LNCaP clone FGC (cell line): ENCODE measurements around the gene DEPP1.

Source experiments
- DNase-seq: peaks from one replicate; pipeline ENCODE4 v3.0.0-alpha.2; 2011; ENCODE audit warnings: low read depth
- H3K4me3 ChIP-seq: 2 replicates; pipeline ENCODE4 v1.5.1; 2011; ENCODE audit warnings: mild to moderate bottlenecking, low read depth, low read length, control low read depth
- TF ChIP-seq, protein P1 (sequence below): IDR thresholded peaks from 2 replicates; pipeline ENCODE4 v1.5.1; 2012; ENCODE audit warnings: mild to moderate bottlenecking; ENCODE audit not compliant: control insufficient read depth, insufficient read depth; ENCODE audit errors: extremely low read depth

The DEPP1 gene

DNA sequence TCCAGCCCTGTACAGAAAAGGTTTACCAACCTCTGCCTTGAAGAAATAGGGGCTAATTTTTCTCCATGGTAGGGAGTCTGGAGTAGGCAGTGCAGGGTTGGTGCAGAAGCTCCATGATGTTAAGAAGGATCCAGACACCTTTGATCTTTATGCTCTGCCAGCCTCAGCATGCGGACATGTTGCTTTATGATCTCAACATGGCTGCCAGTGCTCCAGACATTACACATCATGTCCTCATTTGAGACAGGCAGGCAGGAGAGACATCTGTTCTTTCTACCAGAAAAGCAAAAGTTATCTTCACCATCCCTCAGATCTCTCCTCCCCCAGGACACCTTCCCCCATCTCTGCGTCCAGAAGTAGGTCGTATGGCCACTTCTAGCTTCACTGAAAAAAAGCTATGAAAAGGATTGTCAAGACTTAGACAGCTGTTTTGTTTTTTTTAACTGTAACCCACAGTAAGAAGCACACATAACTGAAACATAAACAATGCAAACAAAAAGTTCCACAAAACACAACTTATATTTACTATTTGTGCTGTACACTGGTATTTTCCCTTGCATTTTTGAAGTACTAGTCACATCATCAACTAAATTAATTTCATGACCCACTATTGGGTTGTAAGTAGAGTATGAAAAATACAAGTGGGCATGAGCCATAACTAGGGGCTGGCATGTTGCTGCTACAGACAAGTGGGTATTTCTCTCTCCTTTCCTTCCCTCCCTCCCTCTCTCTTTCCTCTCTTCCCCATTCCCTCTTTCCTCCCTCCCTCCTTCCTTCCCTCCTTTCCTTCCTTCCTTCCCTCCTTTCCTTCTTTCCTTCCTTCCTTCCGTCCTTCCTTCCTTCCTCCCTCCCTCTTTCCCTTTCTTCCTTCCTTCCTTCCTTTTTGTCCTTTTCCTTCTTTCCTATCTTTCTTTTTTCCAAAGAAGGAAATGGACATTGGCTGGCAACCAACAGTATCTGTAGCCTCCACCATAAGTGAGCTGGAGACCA is 21.6 kb downstream of the DEPP1 start:
- no peak for DNase-seq
- TF ChIP-seq, protein P1, sequence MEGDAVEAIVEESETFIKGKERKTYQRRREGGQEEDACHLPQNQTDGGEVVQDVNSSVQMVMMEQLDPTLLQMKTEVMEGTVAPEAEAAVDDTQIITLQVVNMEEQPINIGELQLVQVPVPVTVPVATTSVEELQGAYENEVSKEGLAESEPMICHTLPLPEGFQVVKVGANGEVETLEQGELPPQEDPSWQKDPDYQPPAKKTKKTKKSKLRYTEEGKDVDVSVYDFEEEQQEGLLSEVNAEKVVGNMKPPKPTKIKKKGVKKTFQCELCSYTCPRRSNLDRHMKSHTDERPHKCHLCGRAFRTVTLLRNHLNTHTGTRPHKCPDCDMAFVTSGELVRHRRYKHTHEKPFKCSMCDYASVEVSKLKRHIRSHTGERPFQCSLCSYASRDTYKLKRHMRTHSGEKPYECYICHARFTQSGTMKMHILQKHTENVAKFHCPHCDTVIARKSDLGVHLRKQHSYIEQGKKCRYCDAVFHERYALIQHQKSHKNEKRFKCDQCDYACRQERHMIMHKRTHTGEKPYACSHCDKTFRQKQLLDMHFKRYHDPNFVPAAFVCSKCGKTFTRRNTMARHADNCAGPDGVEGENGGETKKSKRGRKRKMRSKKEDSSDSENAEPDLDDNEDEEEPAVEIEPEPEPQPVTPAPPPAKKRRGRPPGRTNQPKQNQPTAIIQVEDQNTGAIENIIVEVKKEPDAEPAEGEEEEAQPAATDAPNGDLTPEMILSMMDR: no peak
- no peak overlapping the region for H3K4me3 ChIP-seq

DNA sequence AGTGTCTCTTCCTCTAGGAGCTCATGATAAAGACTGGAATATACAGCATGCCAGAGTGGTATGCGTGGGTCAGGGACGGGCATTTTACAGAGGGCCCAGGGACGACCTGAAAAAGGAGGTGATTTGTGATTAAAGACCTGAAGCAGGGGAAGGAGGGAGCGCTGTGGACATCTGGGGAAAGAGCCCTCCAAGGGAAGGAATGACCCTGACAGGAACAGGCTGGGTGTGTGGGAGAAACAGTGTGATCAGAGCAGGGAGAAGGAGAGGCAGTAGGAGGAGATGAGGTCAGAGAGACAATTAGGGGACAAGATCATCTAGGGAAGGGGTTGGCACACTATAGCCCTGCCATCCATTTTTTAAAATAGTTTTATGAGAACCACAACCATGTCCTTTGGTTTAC is 22.4 kb downstream of the DEPP1 start:
- DNase-seq: no peak
- TF ChIP-seq, protein P1: no peak

DNA sequence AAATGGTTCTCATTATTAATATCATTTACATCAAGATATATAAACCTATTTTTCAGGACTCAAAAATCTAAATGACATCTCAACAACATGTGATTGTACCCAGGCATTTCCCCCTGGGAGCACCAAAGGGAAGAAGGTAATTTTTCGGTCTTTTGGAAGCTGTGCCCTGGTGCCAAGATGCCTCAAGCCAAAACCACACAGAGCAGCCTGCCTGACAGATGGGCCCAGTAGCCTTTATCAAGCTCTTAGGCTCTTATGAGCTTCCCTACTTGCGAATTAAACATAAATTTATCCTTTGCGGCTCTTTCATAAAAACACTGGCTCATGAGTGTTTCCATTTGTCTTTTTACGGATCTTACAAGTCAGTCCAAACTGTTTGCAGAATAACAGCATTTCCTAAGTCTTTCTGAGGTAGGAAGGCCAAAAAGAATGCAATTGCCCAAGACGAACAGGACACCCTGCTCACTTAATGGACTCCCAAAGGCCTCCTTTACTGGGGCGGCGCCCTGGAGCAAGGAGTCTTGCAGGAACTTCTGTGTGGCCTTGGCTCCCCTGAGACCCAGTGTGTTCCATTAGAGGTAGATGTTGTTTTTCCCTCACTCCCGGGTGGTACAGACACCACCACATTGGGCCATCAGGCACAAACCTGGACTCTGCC is 23.1 kb downstream of the DEPP1 start:
- no peak for DNase-seq
- TF ChIP-seq, protein P1: no peak
- H3K4me3 ChIP-seq: no peak overlapping the region

More for the DNA sequence above, 22.4 kb downstream of the DEPP1 start:
- no peak overlapping the region for H3K4me3 ChIP-seq

DNA sequence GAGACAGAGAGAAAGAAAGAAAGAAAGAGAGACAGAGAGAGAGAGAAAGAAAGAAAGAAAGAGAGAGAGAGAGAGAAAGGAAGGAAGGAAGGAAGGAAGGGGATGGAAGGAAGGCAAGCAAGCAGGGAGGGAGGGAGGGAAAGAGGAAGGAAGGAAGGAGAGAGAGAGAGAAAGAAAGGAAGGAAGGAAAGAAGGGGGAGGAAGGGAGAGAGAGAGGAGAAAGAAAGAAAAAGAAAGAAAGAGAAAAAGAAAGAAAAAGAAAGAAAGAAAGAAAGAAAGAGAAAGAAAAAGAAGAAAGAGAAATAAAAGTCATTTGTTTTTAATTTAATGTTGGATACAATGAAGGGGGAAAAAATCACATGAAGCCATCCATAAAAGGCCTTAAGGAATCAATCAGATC is 23.6 kb downstream of the DEPP1 start:
- TF ChIP-seq, protein P1: no peak
- no peak for DNase-seq
- no peak overlapping the region for H3K4me3 ChIP-seq

DNA sequence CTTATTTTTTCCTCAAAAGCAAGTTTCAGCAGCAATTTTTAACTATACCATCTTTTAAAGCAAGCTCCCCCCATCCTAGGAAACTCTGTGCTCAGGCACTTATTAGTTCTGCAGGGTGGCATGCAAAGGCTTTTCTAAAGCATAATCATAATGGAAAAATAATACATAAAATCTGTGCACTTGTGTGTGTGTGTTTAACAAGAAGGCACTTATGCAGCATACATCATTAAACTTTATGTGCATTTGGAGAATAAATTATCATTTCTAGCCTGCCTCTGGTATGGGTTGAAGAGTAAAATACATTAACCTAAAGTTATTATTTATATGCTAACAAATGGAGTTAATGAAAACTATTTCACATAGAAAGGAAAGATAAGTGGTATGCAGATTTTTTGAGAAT is 24.6 kb downstream of the DEPP1 start:
- no peak for DNase-seq
- H3K4me3 ChIP-seq: no peak overlapping the region
- TF ChIP-seq, protein P1: no peak

DNA sequence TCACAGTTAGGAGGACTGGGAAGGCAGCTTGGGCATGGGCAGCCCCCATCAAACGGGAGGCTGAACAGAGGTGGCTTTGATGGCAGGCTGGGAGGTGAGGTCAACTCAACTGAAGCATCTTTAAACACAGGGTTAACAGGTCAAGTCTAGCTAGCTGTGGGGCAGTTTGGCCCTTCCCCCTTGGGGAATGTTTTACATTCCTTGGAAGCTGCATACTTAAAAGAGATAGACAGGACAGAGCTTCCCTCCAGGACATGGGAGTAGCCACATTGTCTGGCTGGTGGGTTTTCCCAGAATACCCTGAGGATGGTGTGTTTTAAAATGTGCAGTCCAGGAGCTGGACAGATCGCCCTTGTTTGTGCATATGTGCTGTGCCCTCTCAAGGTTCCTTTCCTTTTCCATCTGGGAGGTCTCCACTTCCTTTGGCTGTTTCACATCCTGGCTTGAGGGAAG is 25.8 kb downstream of the DEPP1 start:
- H3K4me3 ChIP-seq: no peak overlapping the region
- TF ChIP-seq, protein P1: no peak
- no peak for DNase-seq
